Measurements from ENCODE around the gene IQCN.

Gene IQCN, protein sequence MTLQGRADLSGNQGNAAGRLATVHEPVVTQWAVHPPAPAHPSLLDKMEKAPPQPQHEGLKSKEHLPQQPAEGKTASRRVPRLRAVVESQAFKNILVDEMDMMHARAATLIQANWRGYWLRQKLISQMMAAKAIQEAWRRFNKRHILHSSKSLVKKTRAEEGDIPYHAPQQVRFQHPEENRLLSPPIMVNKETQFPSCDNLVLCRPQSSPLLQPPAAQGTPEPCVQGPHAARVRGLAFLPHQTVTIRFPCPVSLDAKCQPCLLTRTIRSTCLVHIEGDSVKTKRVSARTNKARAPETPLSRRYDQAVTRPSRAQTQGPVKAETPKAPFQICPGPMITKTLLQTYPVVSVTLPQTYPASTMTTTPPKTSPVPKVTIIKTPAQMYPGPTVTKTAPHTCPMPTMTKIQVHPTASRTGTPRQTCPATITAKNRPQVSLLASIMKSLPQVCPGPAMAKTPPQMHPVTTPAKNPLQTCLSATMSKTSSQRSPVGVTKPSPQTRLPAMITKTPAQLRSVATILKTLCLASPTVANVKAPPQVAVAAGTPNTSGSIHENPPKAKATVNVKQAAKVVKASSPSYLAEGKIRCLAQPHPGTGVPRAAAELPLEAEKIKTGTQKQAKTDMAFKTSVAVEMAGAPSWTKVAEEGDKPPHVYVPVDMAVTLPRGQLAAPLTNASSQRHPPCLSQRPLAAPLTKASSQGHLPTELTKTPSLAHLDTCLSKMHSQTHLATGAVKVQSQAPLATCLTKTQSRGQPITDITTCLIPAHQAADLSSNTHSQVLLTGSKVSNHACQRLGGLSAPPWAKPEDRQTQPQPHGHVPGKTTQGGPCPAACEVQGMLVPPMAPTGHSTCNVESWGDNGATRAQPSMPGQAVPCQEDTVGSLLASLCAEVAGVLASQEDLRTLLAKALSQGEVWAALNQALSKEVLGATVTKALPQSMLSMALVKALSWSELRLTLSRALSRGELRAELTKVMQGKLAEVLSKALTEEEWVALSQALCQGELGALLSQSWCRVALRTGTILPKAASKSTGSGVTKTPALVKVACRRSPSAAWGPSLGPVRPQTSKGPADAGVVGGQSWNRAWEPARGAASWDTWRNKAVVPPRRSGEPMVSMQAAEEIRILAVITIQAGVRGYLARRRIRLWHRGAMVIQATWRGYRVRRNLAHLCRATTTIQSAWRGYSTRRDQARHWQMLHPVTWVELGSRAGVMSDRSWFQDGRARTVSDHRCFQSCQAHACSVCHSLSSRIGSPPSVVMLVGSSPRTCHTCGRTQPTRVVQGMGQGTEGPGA (N-terminal part only)

DNA sequence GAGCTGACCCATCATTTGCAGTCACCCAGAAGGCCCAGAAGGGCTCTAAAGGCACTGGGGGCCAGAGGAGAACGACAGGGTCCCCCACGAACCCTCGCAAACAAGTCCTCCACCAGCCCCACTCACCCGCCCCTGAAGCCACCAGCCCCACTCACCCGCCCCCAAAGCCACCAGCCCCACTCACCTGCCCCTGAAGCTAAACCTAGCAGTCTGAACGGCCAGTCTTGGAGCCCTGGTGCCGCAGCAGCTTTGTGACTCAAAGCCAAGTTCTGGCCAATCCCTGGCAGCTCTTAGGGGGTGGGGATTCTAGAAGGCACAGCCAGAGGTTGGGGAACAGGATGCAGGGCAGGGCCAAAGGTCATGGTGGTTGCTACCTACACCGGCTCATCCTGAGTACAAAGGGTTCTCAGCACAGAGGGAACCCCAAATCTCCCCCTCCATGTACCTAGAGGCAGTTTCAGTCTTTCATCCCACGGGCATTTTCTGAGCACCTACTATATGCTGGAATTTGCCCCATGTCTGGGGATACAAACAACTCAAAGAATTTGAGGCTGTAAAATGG is at the start of gene IQCN:
Gene IQCN (minus strand): TSS at position 234 of the 562 bp plus-strand sequence. CDS start 4,974 bp downstream, outside the sequence.
- DNase-seq: no peak

DNA sequence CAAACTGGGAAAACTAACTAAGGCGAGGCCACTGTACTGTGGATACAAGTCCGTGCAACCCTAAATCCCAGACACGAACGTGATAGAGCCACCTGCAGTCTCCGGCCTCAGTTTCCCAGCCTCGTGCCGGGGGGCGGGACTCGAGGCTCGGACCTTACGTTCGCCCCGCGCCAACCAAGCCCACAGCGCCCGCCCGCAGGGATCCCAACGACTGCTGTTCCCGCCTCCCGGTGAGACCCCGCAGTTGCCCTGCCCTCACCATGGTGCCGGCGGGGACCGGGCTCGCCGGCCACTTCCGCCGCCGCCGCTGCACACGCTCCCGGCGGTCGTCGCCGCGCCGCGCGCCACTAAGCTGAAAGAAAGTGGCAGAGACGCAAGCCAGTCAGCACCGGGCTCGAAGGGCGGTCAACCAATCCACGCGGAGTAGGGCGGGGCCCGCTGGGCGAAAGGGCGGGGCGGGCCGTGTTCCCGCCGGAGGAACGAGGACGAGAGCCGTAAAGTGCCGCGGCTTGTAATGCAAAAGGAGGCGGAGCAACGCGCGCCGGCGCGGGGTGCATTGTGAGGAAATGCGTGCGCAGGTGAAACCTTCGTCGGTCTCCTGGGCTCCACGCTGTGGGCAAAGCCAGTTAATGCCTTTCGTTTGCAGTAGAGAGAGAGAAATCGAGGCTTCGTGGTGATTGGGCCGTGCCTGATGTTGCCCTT is 48.7 kb upstream of the IQCN start, which contains the start of gene LSM4:
Gene LSM4 (minus strand): TSS at position 318 of the 702 bp plus-strand sequence. CDS start 56 bp downstream, at position 262.
- peak; percentile 93 for DNase-seq

DNA sequence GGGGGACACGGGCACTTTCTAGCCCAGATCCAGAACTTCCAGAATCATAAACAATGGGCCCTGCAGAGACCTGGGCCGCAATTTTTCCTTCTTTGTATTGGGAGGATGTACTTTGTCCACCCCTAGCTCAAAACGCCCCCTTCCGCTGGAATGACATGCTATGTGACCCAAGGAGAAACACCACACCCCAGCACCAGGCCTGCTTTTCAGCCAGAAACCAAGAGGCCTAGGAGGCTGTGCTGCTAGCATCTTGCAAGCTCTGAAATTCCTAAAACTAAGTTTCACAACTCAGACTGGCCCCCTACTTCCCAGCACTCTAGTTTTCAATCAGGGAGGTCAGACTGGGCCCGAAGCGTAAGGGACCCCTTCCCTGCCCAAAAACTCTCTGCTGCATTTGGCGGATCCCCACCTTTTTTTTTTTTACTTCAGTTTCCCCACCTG is 48.1 kb upstream of the IQCN start:
- no peak for DNase-seq

DNA sequence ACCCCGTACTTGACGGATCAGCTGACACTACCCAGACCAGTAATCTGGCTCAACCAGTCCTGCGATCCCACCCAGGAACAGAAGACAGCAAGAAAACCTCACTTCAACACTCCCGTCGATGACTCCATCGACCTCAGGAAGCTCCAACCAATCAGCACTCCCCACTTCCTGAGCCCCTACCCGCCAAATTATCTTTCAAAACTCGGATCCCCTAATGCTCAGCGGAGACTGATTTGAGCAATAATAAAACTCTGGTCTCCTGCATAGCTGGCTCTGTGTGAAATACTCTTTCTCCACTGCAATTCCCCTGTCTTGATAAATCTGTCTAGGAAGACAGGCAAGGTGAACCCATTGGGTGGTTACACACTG is 47.5 kb upstream of the IQCN start:
- DNase-seq: no peak

DNA sequence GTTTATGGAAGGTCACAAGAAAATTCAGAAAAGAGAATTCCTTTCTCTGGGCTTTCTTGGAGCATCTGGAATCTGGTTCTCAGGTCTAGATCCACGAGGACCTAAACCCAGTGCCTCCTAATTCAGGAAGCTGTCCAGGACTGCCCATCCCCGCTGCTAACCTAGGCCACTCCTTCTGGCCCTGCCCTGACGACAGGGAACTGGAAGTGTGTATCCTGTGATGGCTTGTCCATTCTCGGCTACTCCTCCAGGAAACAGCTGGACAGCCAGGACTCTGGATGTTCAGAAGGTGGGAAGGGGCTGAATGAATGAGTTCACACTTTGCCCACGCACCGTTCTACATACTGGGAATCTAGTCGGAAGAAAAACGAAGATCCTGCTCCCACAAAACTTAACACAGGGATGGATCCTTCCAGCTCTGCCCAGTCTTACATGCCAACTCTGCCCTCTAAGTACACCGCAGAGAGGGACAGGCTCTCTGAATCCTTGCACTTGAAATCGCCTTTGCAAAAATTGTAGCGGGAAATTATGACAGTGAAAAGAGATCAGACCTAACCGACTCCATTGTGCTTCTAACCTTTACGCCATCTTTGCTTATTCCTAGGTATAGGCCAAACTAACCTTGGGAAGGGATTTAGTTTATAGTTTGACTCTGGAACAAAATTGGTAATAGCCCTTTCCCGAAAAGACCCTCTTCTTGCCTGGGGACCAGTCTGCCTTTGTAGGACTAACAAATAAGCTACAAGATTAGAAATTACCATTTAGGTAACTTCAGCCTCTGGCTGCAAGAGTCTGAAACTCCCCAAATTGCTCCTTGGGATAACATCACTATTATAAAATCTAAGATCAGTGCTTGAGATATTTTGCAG is 46.8 kb upstream of the IQCN start:
- no peak for DNase-seq

DNA sequence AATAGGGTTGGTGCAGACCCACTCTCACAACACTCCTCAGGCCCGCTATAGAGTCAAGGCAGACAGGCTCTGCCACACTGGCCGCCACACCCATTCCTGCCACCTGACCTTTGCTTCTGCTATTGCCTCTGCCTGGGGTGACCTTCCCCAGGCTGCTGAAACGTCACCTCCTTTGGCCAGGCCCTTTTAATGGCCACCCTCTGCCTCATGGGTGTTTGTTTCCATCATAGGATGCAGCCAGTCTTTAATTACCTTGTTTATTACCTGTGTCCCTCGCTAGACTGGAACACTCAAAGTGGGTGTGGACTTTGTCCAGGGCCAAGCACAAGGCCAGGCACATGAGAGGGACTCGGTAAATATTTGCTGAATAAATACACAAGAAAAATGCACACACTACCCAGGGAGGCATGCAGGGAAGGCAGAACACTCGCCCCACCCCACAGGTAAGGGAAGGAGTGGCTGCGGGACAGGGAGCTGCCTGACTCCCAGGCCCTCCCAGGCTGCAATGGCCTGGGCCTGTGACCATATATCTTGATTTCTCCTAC is 45.4 kb upstream of the IQCN start:
- no peak for DNase-seq

DNA sequence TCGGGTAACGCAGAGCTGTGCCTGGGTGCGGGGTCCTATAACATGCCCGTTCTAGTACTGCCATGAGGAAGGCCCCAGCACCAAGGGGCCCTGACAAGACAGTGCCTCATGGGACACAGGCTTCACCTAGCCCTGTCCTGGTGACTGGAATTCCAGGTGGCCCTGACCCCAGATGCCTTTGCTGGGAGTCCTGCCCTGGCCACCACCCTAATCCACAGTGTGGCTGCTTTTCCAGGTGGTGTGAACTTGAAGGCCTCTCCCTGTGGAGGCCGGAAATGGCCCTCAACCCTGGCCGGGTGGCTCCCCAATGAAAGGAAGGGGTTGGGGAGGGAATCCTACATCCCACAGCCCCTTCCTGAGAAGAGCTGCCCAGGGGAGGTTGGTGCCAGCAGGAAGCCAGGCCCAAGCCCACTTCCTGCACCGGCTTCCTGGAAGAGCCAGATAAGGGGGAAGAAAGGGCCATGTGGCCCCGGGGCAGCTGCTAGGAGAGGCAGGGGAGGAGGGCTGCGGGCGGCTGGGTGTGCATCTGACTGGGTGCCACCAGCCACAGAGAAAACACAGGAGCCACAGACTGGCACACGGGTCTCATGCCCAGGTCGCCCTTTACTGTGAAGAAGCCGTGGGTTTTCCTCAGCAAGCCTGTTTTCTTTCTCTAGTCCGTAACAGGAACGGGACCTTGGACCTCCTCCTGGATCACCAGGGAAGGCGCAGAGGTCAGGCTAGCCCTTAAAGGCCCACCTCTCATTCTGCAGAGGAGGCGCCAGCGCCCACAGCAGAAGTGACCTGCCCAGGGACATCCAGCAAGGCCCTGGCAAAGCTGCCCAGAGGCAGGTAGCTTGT is 43.9 kb upstream of the IQCN start:
- DNase-seq: no peak

DNA sequence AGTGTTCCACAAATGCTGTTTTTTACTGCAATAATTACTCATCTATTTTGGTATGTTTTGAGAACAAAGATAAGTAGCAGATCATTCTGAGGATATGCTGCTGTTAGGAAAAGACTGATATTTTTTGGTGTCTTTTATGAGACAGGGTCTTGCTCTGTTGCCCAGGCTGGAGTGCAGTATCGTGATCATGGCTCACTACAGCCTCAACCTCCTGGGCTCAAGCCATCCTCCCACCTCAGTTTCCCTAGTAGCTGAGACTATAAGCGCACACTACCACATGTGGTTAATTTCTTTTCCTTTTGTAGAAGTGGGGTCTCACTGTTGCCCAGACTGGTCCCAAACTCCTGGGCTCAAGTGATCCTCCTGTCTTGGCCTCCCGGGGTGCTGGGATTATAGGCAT is 39.1 kb upstream of the IQCN start:
- no peak for DNase-seq

DNA sequence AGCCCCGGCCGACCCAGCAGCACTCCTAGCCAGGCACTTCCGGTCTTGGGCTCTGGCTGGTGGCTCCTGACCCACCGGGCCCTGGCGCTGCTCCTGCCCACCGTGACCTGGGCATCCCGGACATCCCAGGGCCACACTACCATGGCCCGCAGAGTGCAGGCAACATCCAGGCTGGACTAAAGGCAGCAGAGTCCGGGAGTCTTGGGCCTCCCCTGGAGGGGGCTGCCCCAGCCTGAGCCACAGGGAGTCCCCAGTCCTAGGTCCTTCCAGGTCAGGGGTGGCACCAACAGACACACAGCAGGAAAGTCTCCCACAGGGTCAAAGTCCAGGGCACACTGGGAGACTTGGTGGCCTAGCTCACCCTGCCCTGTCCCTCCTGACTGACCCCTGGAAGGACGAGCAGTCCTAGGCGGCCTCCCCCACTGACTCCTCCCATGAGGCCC is 37.9 kb upstream of the IQCN start:
- no peak for DNase-seq

DNA sequence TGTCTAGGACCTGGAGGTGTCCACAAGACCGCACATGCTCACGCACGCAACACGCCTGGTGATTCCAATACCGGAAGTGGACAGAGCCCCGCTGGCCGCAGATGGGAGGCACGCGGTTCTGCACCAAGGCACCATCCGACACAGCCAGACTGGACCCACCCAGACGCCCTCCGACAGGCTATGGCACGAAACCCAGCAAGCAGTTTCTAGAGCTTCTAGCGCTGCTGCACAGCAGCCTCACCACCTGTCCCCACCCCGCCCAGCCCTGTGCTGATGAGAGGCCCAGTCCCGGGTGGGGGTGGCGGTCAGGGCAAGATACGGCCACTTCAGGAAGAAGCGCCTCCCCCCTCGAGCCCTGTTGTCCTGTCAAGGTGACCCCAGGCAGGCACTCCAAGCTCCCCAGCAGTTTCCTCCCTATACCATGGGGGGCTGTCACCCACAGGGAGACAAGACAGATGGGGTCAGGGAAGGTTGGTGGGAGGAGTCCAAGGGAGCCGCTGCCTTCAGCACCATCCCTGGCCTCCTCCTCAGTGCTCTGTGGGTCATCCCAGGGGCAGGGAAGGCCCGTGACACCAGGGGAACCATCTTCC is 37.3 kb upstream of the IQCN start:
- no peak for DNase-seq

DNA sequence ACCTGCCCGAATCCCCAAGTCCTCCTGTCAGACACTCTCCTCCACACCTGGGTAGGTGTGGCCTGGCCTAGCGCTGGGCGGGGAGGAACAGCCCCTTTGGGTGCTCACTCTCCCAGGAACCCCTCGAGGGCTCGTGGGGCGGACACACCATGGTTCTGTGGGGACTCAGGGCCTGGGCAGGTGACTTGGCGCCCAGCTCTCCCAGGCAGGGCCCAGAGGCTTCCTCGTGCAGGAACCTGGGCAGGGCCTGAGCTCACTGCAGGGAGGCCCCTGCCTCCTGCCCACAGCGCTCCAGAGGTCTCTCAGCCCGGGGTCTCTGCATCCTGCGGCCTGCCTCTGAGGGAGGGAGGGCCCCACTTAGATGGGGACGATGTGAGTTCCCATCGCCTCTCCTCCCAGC is 36.7 kb upstream of the IQCN start:
- no peak for DNase-seq

DNA sequence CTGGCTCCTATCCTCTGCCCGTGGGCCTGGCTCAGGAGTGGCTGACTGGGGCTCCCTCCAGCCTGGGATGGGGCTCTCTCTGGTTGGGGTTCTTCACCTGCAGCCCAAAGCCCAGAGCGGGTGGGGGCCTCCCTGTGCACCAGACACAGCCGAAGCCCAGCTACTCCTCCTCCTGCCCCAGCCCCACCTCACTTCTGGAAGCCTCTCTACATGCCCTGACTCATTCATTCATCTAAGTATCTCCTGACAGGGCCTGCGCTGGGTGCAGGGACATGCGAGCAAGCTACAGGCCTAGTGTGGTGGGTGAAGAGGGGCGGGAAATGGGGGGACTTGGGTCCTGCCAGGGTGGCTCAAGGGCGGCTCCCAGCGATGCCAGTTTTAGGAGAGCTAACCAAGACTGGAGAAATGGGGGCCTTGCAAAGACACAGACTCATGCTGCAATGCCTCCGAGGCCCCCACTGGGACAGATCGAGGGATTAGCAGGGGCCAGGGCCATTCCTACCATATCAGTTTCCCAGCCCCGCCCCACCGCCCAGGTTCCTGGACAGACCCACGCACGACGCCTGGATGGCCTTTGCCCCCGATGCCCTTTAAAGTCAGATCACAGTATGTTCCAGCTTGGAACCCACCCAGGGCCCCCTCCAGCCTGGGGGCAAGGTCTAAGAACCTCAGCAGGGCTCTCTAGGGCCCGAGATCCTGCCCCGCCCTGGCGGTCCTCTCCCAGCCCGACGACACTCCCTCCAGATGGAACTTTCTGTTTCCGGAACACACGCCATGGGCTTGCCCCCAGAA is 36.1 kb upstream of the IQCN start:
- no peak for DNase-seq

DNA sequence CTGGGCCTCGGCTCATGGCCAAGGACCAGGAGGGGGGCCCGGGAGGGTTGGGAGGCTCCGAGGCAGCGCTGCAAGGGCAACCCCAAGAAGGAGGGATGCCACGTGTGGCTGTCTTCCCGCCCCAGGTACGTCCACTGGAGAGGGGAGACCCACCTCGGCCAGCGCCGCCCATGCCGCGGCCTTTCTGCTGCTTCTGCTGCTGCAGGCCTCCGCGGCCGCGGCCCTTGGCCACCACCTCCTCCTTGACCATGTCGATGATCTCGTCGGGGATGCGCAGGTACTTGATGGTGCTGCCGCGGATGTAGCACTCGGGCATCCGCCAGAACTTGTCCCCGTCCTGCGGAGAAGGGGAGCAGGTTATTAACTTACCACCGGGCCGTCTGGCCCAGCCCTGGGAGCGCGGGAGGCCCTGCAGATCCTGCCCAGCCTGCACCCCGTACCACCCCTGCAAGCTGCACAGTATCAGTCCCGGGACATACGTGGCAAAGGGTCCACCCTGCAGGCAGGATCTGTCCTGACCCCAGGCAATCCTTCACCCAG is 35.3 kb upstream of the IQCN start:
- no peak for DNase-seq

DNA sequence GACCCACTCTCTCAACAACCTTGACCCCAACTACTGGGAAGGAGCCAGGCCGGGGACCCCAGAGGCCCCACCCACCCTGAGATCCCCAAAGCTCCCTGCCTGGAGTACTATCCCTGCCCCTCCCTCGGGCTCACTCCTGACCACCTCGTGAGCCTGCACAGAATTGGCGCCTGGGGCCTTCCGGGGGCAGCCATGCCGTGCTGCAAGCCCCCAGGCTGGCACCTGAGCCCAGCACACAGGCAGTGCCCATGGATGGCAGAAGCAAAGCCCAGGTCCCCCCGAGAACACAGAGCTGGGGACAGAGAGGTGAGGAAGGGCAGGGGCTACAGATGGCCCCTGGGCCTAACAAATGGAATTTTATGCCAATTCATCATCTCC is 34.7 kb upstream of the IQCN start:
- no peak for DNase-seq

DNA sequence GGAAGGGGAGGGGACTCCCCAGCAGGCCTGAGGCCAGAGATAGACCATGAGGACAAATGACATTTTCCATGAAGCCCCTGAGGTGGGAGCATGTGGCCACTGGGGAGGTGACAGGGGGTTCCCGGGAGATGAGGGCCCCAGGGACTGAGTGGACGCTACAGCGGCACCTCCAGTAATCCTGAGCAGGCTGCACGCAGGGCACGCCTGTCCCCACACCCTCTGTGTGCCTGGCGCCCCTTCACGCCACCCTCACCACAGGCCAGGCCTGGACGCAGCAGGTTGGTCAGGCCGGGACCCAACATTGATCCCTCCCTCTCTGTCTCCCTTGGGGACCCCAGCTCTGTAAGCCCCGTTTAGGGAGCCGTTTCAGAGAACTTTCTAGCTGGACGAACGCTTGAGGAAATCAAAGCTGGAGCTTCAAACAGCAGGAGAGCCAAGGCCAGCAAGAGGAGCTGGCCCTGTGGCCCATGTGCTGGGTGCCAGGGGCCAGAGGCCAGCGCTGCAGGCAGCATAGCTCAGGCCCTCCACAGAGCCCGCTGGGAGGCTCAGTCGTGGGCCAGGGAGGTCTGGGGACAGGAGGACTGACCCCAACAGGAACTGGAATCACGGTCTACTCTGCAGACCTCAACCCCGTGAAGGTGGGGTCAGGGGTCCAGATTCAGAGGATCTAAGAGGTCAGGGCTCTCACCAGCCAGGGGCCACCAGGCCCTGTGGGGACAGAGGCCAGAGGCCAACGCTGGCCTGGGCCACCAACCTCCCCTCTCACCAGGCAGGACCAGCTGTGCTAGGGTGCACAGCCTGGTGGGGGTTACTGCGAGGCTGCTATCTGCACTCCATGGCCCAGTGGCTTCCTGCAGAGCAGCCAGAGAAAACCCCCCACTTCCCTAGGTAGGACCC is 34.0 kb upstream of the IQCN start:
- DNase-seq: no peak

DNA sequence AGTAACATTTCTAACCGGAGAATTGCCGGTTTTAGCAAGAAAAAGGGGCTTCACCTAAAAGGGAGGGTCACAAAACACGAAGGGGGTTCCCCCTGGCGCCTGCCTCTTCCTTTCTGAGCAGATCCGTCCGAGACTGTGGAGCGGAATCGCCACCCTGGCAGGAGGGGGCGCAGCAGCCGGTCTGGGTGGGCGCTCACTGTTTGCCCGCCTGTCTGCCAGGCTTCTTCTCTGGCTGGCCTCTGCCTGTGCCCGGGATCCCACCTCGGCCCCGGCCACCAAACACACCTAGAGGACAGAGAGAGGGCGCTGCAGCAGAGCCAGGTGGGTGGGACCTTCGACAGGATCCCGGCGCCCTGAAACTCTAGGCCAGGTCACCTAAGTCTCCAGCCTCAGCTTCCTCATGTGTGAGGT is 33.0 kb upstream of the IQCN start:
- DNase-seq: no peak

DNA sequence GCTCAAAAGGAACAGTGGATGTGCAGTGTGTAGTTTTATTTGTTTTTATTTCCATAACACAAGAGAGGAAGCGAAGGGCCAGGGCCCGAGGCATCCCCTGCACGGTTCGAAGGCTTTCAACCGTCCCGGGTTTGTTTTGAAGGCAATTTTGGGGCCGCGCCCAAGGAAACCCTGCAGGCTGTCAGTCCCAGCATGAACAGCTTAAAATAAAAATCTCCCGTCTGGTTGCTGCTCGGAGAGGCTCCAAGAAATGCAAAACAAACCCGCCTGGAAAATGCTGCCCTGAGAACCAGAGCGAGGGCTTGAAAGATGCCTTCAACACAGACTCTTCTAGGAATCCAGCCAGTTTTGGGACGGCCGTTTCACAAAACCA is 32.6 kb upstream of the IQCN start:
- DNase-seq: no peak
